Measurements from ENCODE around the gene RBM12. TPM values are rescaled to one million over a fixed set of nuclear protein-coding genes. Genes with fewer than 3 reads are reported as not detected.

Gene RBM12
- total and polyA plus RNA-seq, 2 of the 4 experiments (the other 2 are of a cell fraction), result 44.7 to 65.8 TPM

DNA sequence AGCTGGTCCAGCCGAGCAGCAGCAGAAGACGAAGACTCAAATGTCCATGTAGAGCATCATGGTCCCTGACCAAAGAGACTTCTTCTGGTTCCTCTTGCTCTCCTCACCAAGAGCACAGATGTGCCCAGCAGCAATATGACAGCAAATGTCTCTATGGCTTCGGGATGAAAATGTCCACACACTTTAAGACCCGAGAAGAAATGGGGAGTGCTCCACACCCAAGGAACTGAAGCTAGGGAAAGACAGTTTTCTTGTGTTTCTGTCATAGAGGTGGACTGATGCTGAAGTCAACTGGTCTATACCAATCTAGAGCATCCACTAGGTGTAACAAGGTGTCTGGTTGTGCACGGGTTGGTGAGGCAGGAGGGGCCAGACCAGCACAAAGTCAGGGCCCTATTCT lies 4.5 kb upstream of the RBM12 start:
- Histone ChIP-seq H3K9me3 (ENCODE audit: control insufficient read depth, insufficient read depth, low read length) (no peaks in the 10 kb centered on the region), H3K27ac (ENCODE audit: insufficient read depth, low read length) (no peak overlapping the region), H2BK20ac (ENCODE audit: low read depth, low read length) (no peak overlapping the region), H2AK5ac (ENCODE audit: low read depth, low read length) (no peak overlapping the region), H3K79me1 (ENCODE audit: low read depth in 1 of 2, low read length in 2 of 2) (no peaks in the 10 kb centered on the region; a peak in 3 of 4 replicates), H2BK15ac (ENCODE audit: low read depth, low read length) (no peak overlapping the region), H3K56ac (ENCODE audit: extremely low read depth, insufficient read depth, low read length) (no peak overlapping the region), H2BK120ac (ENCODE audit: low read depth, low read length) (no peak overlapping the region), H3K36me3 (ENCODE audit: control insufficient read depth, insufficient read depth, low read length) (peaks cover 37% of the 10 kb centered on the region), H3K18ac (ENCODE audit: low read depth, low read length) (no peak overlapping the region), H3K14ac (replicated peaks; ENCODE audit: low read depth, low read length) (no peak overlapping the region), H3K9ac (ENCODE audit: low read depth, low read length) (no peak overlapping the region), H2AFZ (replicated peaks; ENCODE audit: low read length, poor library complexity) (no peak overlapping the region), H4K8ac (ENCODE audit: low read depth in 2 of 2, low read length in 2 of 2) (no peak overlapping the region), H3K4me3 (ENCODE audit: insufficient read depth, low read depth, low read length) (no peak overlapping the region), H4K20me1 (ENCODE audit: insufficient read depth, low read length) (peaks cover 2% of the 10 kb centered on the region), H2AK9ac (replicated peaks; ENCODE audit: low read depth, low read length, poor library complexity) (no peak overlapping the region), H4K5ac (ENCODE audit: low read depth, low read length) (no peak overlapping the region), H3K4ac (ENCODE audit: low read depth, low read length) (no peak overlapping the region), H2BK5ac (ENCODE audit: low read depth, low read length, poor library complexity, severe bottlenecking) (no peak overlapping the region), H3K23ac (ENCODE audit: low read depth, low read length) (no peak overlapping the region), H3K4me2 (ENCODE audit: low read depth, low read length) (no peak overlapping the region), H3K9me1 (ENCODE audit: insufficient read depth, low read length) (peaks cover 8% of the 10 kb centered on the region; the same call in 1 of the 2 replicates), H3K4me1 (ENCODE audit: control insufficient read depth, insufficient read depth, low read length) (no peaks in the 10 kb centered on the region), H3K27me3 (ENCODE audit: control insufficient read depth, insufficient read depth, low read length) (no peaks in the 10 kb centered on the region), H4K91ac (ENCODE audit: insufficient read depth, low read depth, low read length) (no peak overlapping the region)
- no peak for TF ChIP-seq RCOR1 (IDR thresholded peaks at IDR 0.05; ENCODE audit: insufficient replicate concordance, low read length)
- TF ChIP-seq RFX5 (IDR thresholded peaks at IDR 0.05; ENCODE audit: low read depth, low read length), result no peak
- TF ChIP-seq POLR2A (IDR thresholded peaks at IDR 0.05; ENCODE audit: low read depth, low read length), result no peak
- DNase-seq (no peak), ATAC-seq (ENCODE audit: low read depth) (no peak)
- POLR2A ChIA-PET (ENCODE audit: unreplicated experiment), result no interaction called here
- BruUV-seq (replicated peaks), result no TSS peak
- intact Hi-C loops (cut with micrococcal nuclease) (loop anchor here (10.0 kb wide), 1 partner anchor 104 kb away; no protein-coding TSS in a partner anchor), dilution Hi-C loops (cut with HindIII; ENCODE audit: low sequenced_read_pairs, unreplicated experiment) (no loop called here), in situ Hi-C loops (cut with MboI; ENCODE audit: low sequenced_read_pairs) (no loop called here)
- CTCF ChIA-PET, result no interaction called here
- WGBS, 2 experiments (ENCODE audit: extremely low coverage in 2 of 2, insufficient read length in 1 of 2), result no CpG with 5 or more reads among the region's 5 CpGs

All from IMR-90 (cell line).